Neutrophil (primary cell): Measurements from ENCODE around the gene TP53I11.
A peak's percentile ranks its signal among the peaks of the same experiment; 100 is the strongest.

Experiments
- H3K27ac ChIP-seq: fragments of 200-600 bp; sonication (generic); 2 replicates; pipeline ENCODE4 v1.5.1; 2016; ENCODE audit warnings: mild to moderate bottlenecking, moderate library complexity
- H3K27me3 ChIP-seq: fragments of 200-600 bp; sonication (generic); 2 replicates; pipeline ENCODE4 v1.6.0; 2016; ENCODE audit warnings: mild to moderate bottlenecking
- H3K36me3 ChIP-seq: fragments of 200-600 bp; sonication (generic); 2 replicates; pipeline ENCODE4 v1.5.1; 2017
- H3K4me1 ChIP-seq, 2 experiments: fragments of 200-600 bp in 1 of 2; sonication (generic) in 1 of 2; 1 replicate in 1 of 2; 2 replicates in 1 of 2; pipeline versions ENCODE4 v1.5.1 to v1.6.1; 2013 to 2016; ENCODE audit warnings: low read depth in 1 of 2, low read length in 1 of 2, mild to moderate bottlenecking in 1 of 2, moderate library complexity in 1 of 2; ENCODE audit not compliant: control insufficient read depth in 1 of 2, insufficient read depth in 1 of 2
- H3K4me3 ChIP-seq, 2 experiments: fragments of 200-600 bp in 1 of 2; sonication (generic) in 1 of 2; 1 replicate in 1 of 2; 2 replicates in 1 of 2; pipeline ENCODE4 v1.5.1; 2013 to 2016; ENCODE audit warnings: low read depth in 1 of 2, low read length in 1 of 2, mild to moderate bottlenecking in 1 of 2, moderate library complexity in 1 of 2
- H3K9me3 ChIP-seq: fragments of 200-600 bp; sonication (generic); 2 replicates; pipeline ENCODE4 v1.5.1; 2016
- TF ChIP-seq, protein P1 (sequence below): fragments of 200-600 bp; sonication (generic); IDR thresholded peaks from 2 replicates; pipeline ENCODE4 v1.5.1; 2016; ENCODE audit warnings: antibody characterized with exemption

Gene TP53I11, protein sequence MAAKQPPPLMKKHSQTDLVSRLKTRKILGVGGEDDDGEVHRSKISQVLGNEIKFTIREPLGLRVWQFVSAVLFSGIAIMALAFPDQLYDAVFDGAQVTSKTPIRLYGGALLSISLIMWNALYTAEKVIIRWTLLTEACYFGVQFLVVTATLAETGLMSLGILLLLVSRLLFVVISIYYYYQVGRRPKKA

GRCh38 chr11:44950625-44951476 is at the start of gene TP53I11:
TSS of gene TP53I11 (minus strand) at chr11:44950883. CDS start at chr11:44938335, 12,548 bp downstream.
- Histone ChIP-seq H3K27ac (peak within 1 kb of the TSS; percentile 94), H3K36me3 (peaks cover 19% of the 10 kb centered on the region)

DNA sequence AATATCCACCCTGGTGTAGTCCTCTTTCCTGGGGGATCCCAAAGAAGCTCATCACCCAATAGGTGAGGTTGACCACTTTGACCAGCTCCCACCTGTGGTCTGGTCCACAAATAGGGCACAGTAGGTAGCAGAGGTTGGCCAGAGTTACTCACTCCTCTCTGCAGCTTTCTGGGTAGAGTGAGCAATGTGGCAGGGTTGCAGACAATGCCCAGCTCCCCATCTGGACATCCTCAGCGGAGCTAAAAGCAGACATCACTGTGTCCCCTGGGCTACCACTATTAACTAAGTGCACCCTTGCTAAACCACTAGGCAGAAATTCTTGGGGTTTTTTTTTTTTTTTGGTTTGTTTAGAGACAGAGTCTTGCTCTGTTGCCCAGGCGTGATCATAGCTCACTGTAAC is 48.4 kb upstream of the TP53I11 start:
- TF ChIP-seq, protein P1, sequence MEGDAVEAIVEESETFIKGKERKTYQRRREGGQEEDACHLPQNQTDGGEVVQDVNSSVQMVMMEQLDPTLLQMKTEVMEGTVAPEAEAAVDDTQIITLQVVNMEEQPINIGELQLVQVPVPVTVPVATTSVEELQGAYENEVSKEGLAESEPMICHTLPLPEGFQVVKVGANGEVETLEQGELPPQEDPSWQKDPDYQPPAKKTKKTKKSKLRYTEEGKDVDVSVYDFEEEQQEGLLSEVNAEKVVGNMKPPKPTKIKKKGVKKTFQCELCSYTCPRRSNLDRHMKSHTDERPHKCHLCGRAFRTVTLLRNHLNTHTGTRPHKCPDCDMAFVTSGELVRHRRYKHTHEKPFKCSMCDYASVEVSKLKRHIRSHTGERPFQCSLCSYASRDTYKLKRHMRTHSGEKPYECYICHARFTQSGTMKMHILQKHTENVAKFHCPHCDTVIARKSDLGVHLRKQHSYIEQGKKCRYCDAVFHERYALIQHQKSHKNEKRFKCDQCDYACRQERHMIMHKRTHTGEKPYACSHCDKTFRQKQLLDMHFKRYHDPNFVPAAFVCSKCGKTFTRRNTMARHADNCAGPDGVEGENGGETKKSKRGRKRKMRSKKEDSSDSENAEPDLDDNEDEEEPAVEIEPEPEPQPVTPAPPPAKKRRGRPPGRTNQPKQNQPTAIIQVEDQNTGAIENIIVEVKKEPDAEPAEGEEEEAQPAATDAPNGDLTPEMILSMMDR, result no peak

More at GRCh38 chr11:44950625-44951476, at the start of gene TP53I11:
- TF ChIP-seq, protein P1, result peak; percentile 96
- H3K9me3 ChIP-seq, result no peaks in the 10 kb centered on the region
- peaks cover 87 to 92% of the 10 kb centered on the region in 2 experiments for H3K4me1 ChIP-seq
- H3K27me3 ChIP-seq, result no peaks in the 10 kb centered on the region
- H3K4me3 ChIP-seq, result peak within 1 kb of the TSS; percentile 75 to 95

GRCh38 chr11:44998051-44998450 is 47.4 kb upstream of the TP53I11 start:
- H3K4me1 ChIP-seq, result no peaks in the 10 kb centered on the region
- no peak overlapping the region for H3K27ac ChIP-seq
- H3K36me3 ChIP-seq, result no peaks in the 10 kb centered on the region
- no peak overlapping the region for H3K4me3 ChIP-seq
- H3K27me3 ChIP-seq, result no peaks in the 10 kb centered on the region
- no peaks in the 10 kb centered on the region for H3K9me3 ChIP-seq
- TF ChIP-seq, protein P1, result no peak

More for the DNA sequence above, 48.4 kb upstream of the TP53I11 start:
- Histone ChIP-seq H3K27me3 (peaks cover 5% of the 10 kb centered on the region), H3K27ac (no peak overlapping the region), H3K4me1 (no peaks in the 10 kb centered on the region), H3K9me3 (no peaks in the 10 kb centered on the region), H3K4me3 (no peak overlapping the region), H3K36me3 (no peaks in the 10 kb centered on the region)

DNA sequence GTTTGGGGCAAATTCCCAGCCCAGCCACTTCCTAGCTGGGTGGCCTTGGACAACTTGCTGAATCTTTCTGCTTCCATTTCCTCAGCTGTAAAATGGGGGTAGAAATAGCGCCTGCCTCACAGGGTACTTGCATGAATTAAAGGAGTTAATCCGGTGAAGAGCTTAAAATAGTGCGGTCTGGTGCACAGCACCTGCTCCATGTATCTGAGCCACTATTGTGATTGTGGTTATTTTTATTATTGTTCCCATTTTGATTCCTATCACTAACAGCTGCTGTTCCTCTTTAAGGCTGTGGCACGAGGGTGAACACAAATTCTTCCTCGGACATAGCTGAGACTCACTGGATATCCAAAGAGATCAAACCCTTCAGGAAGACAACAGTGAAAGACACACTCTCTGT is 46.9 kb upstream of the TP53I11 start:
- H3K36me3 ChIP-seq, result no peaks in the 10 kb centered on the region
- H3K9me3 ChIP-seq, result no peaks in the 10 kb centered on the region
- TF ChIP-seq, protein P1, result no peak
- no peak overlapping the region for H3K4me3 ChIP-seq
- no peak overlapping the region for H3K27ac ChIP-seq
- H3K4me1 ChIP-seq, result no peaks in the 10 kb centered on the region
- no peaks in the 10 kb centered on the region for H3K27me3 ChIP-seq

DNA sequence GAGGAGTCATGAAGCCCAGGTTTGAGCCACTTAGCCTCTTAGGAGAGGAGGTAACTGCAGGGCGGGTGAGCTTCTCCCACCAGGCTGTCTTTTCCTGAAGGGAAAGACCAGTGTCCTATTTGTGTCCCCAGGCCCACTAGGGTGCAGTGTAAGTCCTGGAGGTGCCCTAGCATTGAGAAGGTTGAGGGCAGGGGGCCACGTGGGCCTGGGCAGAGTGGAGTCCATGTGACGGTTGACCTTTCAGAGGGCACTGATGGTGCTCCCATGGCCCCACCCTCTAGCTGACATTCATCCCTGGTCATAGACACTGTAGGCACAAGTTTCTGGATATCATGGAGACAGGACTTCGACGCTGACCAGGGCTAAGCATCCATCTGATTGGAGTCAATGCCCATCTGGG is 44.1 kb upstream of the TP53I11 start:
- H3K4me1 ChIP-seq, result peaks cover 6 to 7% of the 10 kb centered on the region in 2 experiments
- no peak overlapping the region for H3K4me3 ChIP-seq
- no peaks in the 10 kb centered on the region for H3K36me3 ChIP-seq
- TF ChIP-seq, protein P1, result no peak
- no peaks in the 10 kb centered on the region for H3K9me3 ChIP-seq
- H3K27ac ChIP-seq, result no peak overlapping the region
- no peaks in the 10 kb centered on the region for H3K27me3 ChIP-seq
